Kidney tubule cell (primary cell): Measurements from ENCODE around the gene CFAP74.
A peak's percentile ranks its signal among the peaks of the same experiment; 100 is the strongest.

ENCODE experiments used
- DNase-seq: peaks from one replicate; pipeline ENCODE4 v3.0.0-alpha.2; 2018; ENCODE audit warnings: low spot score

The CFAP74 gene

GRCh38 chr1:1914971-1915692 is 88.5 kb downstream of the CFAP74 start, which contains the start of gene CALML6:
Gene CALML6 (plus strand): TSS chr1:1915260. CDS start chr1:1915281, 21 bp downstream.
- DNase-seq: no peak

GRCh38 chr1:1914101-1914970 is 89.2 kb downstream of the CFAP74 start:
- DNase-seq: no peak

GRCh38 chr1:1911350-1912041 is 92.1 kb downstream of the CFAP74 start:
- no peak for DNase-seq

GRCh38 chr1:1910651-1911331 is 92.8 kb downstream of the CFAP74 start:
- DNase-seq: no peak

- DNase-seq: no peak
Measured at GRCh38 chr1:1910033-1910465, 93.5 kb downstream of the CFAP74 start.

DNA sequence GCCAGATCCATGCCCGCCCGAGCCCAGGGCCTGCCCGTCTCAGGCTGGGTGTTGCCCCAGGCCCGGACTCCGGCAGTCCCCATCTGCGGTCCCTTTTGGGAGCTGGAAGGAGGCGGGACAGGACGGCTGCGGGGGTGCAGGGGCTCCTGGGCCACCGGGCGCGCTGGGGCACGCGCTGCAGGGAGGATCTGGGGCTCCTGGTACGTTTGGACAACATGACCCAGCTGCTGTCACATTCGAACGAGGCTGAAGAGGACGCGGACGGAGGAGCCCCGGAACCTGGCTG is 95.1 kb downstream of the CFAP74 start:
- DNase-seq: no peak

- no peak for DNase-seq
Measured at GRCh38 chr1:1907098-1907736, 96.4 kb downstream of the CFAP74 start.

- DNase-seq: peak; percentile 83
Measured at GRCh38 chr1:1906185-1907097, 97.1 kb downstream of the CFAP74 start.

- no peak for DNase-seq
Measured at GRCh38 chr1:1903224-1903623, 100.4 kb downstream of the CFAP74 start.

DNA sequence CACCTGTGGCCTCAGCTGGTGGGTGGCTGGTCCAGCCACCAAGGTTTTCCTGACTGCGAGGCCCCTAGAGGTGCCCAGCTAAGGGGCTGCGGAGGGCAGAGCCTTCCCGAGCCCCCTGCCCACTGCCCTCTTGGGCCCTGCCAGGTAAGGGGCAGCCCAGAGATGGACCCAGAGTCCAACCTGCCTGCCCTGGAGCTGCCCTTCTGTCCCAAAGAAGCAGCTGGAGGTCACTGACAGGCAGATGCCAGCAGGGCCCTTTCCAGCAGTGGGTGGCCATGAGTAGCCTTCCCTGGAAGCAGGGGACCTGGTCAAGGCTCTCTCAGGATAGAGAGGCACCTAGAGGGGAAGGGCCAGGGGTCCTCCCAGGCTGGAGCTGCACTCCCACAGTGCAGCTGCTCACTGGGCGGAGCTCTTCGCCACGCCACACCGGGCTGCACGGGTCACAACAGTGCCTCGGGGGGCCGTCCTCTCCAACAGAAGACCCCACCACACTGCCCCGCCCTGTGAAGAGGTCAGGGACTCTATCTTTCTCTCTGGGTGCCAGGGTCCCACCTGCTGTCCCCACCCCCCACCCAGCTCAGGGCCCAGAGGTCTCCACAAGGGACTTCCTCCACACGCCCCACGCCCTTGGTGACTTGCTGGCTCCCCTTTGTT is 101.8 kb downstream of the CFAP74 start:
- DNase-seq: no peak

- no peak for DNase-seq
Measured at GRCh38 chr1:1900883-1901640, 102.5 kb downstream of the CFAP74 start.

GRCh38 chr1:1899967-1900327 is 103.6 kb downstream of the CFAP74 start:
- no peak for DNase-seq

GRCh38 chr1:1899266-1899966 is 104.2 kb downstream of the CFAP74 start:
- DNase-seq: no peak

DNA sequence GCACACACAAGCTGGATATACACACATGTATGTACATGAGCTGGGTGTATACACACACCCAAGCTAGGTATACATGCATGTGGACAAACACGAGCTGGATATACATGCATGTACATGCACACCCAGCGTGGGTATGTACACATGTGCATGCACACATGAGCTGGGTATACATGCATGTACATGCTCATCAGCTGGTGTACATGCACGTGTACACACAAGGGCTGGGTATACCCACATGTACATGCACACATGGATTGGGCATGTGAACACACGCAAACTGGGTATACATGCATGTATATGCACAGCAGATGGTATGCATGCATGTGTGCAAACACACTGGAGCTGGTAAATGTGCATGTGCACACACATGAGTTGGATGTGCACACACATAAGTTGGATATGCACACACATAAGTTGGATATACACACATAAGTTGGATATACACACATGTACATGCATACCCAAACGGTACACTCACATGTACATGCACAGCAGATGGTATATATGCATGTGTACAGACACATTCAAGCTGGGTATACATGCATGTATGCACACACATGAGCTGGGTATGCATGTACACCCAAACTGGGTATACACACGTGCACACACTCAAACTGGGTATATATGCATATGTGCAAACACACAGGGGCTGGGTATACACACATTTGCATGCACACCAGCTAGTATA is 105.2 kb downstream of the CFAP74 start:
- DNase-seq: no peak

DNA sequence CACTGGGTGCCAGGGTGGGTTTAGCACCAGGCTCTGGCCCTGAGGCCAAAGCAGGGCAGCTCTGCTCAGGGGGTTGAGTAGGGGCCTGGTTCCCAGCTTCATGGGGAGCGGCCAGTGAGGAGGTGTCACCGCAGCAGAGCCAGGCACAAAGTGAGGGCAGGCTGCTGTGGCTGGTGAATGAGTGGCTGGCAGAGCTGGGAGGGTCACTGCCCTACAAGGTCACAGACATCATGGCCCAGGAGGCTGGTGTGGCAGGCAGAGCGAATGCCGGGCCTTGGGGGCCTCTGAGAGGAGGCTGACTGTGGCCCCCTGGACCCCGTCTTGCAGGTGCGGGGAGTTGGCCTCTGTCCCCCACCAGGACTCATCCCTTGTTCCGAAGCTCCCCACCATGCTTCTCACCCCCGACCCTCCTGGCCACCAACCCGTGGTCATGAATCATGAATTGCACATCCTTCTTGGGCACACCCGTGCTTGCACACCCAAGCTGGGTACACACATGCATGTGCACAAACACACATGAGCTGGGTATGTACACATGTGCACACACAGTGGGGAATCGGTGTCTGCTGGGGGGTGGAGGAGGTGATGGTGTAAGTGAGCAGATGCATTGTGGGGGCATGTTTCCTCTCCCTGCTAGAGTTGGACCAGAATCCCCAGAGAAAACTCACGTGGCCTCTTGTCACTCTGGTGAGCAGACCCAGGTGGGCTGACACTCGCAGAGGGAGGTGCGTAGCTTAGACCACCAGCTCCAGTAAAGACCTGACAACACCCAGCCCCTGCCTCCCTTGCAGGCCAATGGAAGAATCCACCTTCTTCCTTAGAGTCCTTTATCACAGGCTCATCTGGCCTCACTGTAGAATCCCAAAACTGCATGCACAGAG is 107.9 kb downstream of the CFAP74 start:
- no peak for DNase-seq

GRCh38 chr1:1895060-1895418 is 108.5 kb downstream of the CFAP74 start:
- no peak for DNase-seq

GRCh38 chr1:1894354-1895059 is 109.1 kb downstream of the CFAP74 start:
- no peak for DNase-seq
